Astrocyte (in vitro differentiated cells and primary cell): Measurements from ENCODE around the gene IL34. TPM values are rescaled to one million over a fixed set of nuclear protein-coding genes. Genes with fewer than 3 reads are reported as not detected.

Experiments
- DNase-seq: peaks from one replicate; pipeline ENCODE4 v3.0.0-alpha.2; 2010; ENCODE audit warnings: low read depth
- FAIRE-seq: peaks from 2 replicates; lab custom pipeline; 2011; peaks lifted over from hg19 to GRCh38; lab: Jason Lieb, UNC
- H2AFZ ChIP-seq: 2 replicates; pipeline ENCODE4 v1.6.0; 2012; ENCODE audit warnings: low read depth, low read length, inconsistent platforms
- H3K27ac ChIP-seq: 2 replicates; pipeline ENCODE4 v1.5.1; 2011; ENCODE audit warnings: low read depth, low read length, inconsistent platforms
- H3K27me3 ChIP-seq: 2 replicates; pipeline ENCODE4 v1.6.0; 2011; ENCODE audit warnings: low read length, inconsistent platforms; ENCODE audit not compliant: insufficient read depth
- H3K36me3 ChIP-seq: 2 replicates; pipeline ENCODE4 v1.5.1; 2011; ENCODE audit warnings: low read length, inconsistent platforms; ENCODE audit not compliant: insufficient read depth
- H3K4me1 ChIP-seq: 2 replicates; pipeline ENCODE4 v1.5.1; 2011; ENCODE audit warnings: low read length, inconsistent platforms; ENCODE audit not compliant: insufficient read depth
- H3K4me2 ChIP-seq: 2 replicates; pipeline ENCODE4 v1.6.0; 2012; ENCODE audit warnings: low read length, inconsistent platforms
- H3K4me3 ChIP-seq: 2 replicates; pipeline ENCODE4 v1.5.1; 2011; ENCODE audit warnings: low read depth, mild to moderate bottlenecking, low read length, inconsistent platforms; ENCODE audit not compliant: insufficient read depth
- H3K79me2 ChIP-seq: 2 replicates; pipeline ENCODE4 v1.6.0; 2012; ENCODE audit warnings: mild to moderate bottlenecking, low read length, inconsistent platforms; ENCODE audit not compliant: insufficient read depth
- H3K9ac ChIP-seq: 2 replicates; pipeline ENCODE4 v1.6.0; 2012; ENCODE audit warnings: mild to moderate bottlenecking, low read length, inconsistent platforms
- H3K9me3 ChIP-seq: 2 replicates; pipeline ENCODE4 v1.5.1; 2012; ENCODE audit warnings: low read depth, mild to moderate bottlenecking, low read length, inconsistent platforms; ENCODE audit not compliant: insufficient read depth
- H4K20me1 ChIP-seq: 2 replicates; pipeline ENCODE4 v1.6.0; 2012; ENCODE audit warnings: low read length, inconsistent platforms; ENCODE audit not compliant: insufficient read depth
- H3K27ac Mint-ChIP-seq: one replicate; pipeline ENCODE4 v1.8.0; 2021; ENCODE audit warnings: mild to moderate bottlenecking, mixed read lengths; ENCODE audit not compliant: unreplicated experiment
- H3K27me3 Mint-ChIP-seq: one replicate; pipeline ENCODE4 v1.8.0; 2021; ENCODE audit warnings: low read depth, mixed read lengths; ENCODE audit not compliant: unreplicated experiment
- H3K36me3 Mint-ChIP-seq: one replicate; pipeline ENCODE4 v1.8.0; 2021; ENCODE audit warnings: low read depth, mixed read lengths; ENCODE audit not compliant: unreplicated experiment
- H3K4me1 Mint-ChIP-seq: one replicate; pipeline ENCODE4 v1.8.0; 2021; ENCODE audit warnings: low read depth, mixed read lengths; ENCODE audit not compliant: unreplicated experiment
- H3K4me3 Mint-ChIP-seq: one replicate; pipeline ENCODE4 v1.8.0; 2021; ENCODE audit warnings: mild to moderate bottlenecking, moderate library complexity, mixed read lengths; ENCODE audit not compliant: unreplicated experiment
- H3K9me3 Mint-ChIP-seq: one replicate; pipeline ENCODE4 v1.8.0; 2021; ENCODE audit warnings: mild to moderate bottlenecking, mixed read lengths; ENCODE audit not compliant: unreplicated experiment
- CTCF ChIP-seq: IDR thresholded peaks from 2 replicates; pipeline ENCODE4 v1.5.1; 2011; ENCODE audit warnings: low read depth, mild to moderate bottlenecking, inconsistent platforms, low read length, moderate library complexity; ENCODE audit not compliant: insufficient read depth
- EZH2 ChIP-seq: IDR thresholded peaks from 2 replicates; pipeline ENCODE4 v1.6.1; 2012; ENCODE audit warnings: mild to moderate bottlenecking, low read length, inconsistent platforms; ENCODE audit not compliant: insufficient read depth
- total RNA-seq: library from RNA; stranded (reverse); gene quantifications from 2 replicates; pipeline ENCODE4 v1.2.1, GENCODE V29; 2021

The IL34 gene
- total RNA-seq, 1 donor from 2014 or later = 0.34 TPM

GRCh38 chr16:70701998-70702397 lies 55.6 kb downstream of the IL34 start:
- FAIRE-seq = no peak
- Histone ChIP-seq H3K9ac (no peak overlapping the region), H3K27ac (no peak overlapping the region), H3K4me2 (no peak overlapping the region), H3K79me2 (no peaks in the 10 kb centered on the region), H2AFZ (no peak overlapping the region), H3K27me3 (no peaks in the 10 kb centered on the region), H4K20me1 (no peaks in the 10 kb centered on the region), H3K4me3 (no peak overlapping the region), H3K9me3 (no peaks in the 10 kb centered on the region), H3K36me3 (no peaks in the 10 kb centered on the region), H3K4me1 (peaks cover 50% of the 10 kb centered on the region)
- no peak for DNase-seq
- H3K4me1 Mint-ChIP-seq = peaks cover 27% of the 10 kb centered on the region
- peaks cover 8% of the 10 kb centered on the region for H3K36me3 Mint-ChIP-seq
- no peaks in the 10 kb centered on the region for H3K27me3 Mint-ChIP-seq
- TF ChIP-seq CTCF (no peak), EZH2 (no peak)
- no peak overlapping the region for H3K4me3 Mint-ChIP-seq
- H3K9me3 Mint-ChIP-seq = peaks cover 5% of the 10 kb centered on the region
- H3K27ac Mint-ChIP-seq = no peak overlapping the region

GRCh38 chr16:70702624-70703023 lies 56.3 kb downstream of the IL34 start:
- DNase-seq (no peak), FAIRE-seq (no peak)
- Mint-ChIP-seq H3K36me3 (peaks cover 8% of the 10 kb centered on the region), H3K4me1 (peaks cover 30% of the 10 kb centered on the region), H3K27me3 (no peaks in the 10 kb centered on the region), H3K27ac (no peak overlapping the region), H3K4me3 (no peak overlapping the region), H3K9me3 (peaks cover 5% of the 10 kb centered on the region)
- Histone ChIP-seq H3K27ac (peak overlapping the region; percentile 96), H3K4me2 (peak overlapping the region; percentile 74), H2AFZ (no peak overlapping the region), H4K20me1 (no peaks in the 10 kb centered on the region), H3K36me3 (no peaks in the 10 kb centered on the region), H3K9me3 (no peaks in the 10 kb centered on the region), H3K79me2 (no peaks in the 10 kb centered on the region), H3K27me3 (no peaks in the 10 kb centered on the region), H3K4me1 (peaks cover 53% of the 10 kb centered on the region), H3K4me3 (no peak overlapping the region), H3K9ac (peak overlapping the region; percentile 75)
- TF ChIP-seq CTCF (no peak), EZH2 (no peak)

- H3K27ac Mint-ChIP-seq = peak overlapping the region; percentile 91
Measured at GRCh38 chr16:70703041-70703834, 56.9 kb downstream of the IL34 start.

More at GRCh38 chr16:70703041-70703834, 56.9 kb downstream of the IL34 start:
- Histone ChIP-seq H3K4me3 (peak overlapping the region; percentile 32), H3K9me3 (no peaks in the 10 kb centered on the region), H3K4me2 (peak overlapping the region; percentile 74), H3K36me3 (no peaks in the 10 kb centered on the region), H2AFZ (peak overlapping the region; percentile 85), H3K27ac (peak overlapping the region; percentile 96), H3K79me2 (no peaks in the 10 kb centered on the region), H3K27me3 (no peaks in the 10 kb centered on the region), H3K4me1 (peaks cover 53% of the 10 kb centered on the region), H4K20me1 (no peaks in the 10 kb centered on the region), H3K9ac (peak overlapping the region; percentile 75)
- peaks cover 5% of the 10 kb centered on the region for H3K9me3 Mint-ChIP-seq
- no peaks in the 10 kb centered on the region for H3K27me3 Mint-ChIP-seq
- H3K4me1 Mint-ChIP-seq = peaks cover 30% of the 10 kb centered on the region
- peak; percentile 32 for TF ChIP-seq CTCF
- TF ChIP-seq EZH2 = no peak
- DNase-seq (peak; percentile 90), FAIRE-seq (peak; percentile 55)
- peaks cover 5% of the 10 kb centered on the region for H3K36me3 Mint-ChIP-seq
- H3K4me3 Mint-ChIP-seq = no peak overlapping the region
